ENCODE data around the gene TMPRSS9. TPM values are rescaled to one million over a fixed set of nuclear protein-coding genes. Genes with fewer than 3 reads are reported as not detected.

The TMPRSS9 gene
- total RNA-seq, 4 donors from 2014 or later = not detected

DNA sequence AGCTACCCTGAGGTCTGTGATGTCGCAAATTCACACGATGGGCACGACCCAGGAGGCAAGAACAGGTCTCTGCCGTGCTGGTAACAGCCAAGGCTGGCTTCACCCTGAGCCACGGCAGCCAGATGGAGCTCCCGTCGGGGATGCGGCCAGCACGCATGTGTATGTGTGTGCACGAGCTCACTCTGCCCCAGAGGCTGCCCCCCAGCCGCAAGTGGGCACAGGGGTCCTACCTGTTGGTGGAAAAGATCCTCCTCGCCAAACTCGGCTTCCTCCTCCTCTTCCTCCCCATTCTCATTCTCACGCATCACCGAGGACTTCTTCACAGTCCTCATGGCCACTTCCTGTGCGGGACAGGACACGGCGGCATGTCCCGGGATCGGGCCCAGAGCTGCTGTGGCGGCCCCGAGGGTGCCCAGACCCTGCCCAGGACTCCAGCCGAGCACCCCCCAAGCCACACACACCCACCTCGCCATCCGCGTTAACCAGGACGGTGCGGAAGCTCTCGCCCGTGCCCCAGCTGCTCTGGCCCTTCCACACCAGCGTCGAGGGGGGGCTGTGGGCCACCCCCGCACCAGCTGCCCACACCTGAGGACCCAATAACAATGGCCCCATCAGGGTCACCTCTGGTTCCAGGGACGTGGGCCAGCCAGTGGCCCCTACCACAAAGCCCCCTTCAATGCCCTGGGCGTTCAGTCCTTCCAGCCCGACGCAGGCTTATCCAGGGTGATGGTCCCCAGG is 71.4 kb downstream of the TMPRSS9 start:
- H3K4me3 ChIP-seq = no peak overlapping the region
- H3K27me3 ChIP-seq = no peaks in the 10 kb centered on the region
- H3K9me3 ChIP-seq = no peaks in the 10 kb centered on the region
- H3K36me3 ChIP-seq = peaks cover 34% of the 10 kb centered on the region
- no peak for DNase-seq (ENCODE audit: low spot score in 2 of 2)
- TF ChIP-seq, protein P1, sequence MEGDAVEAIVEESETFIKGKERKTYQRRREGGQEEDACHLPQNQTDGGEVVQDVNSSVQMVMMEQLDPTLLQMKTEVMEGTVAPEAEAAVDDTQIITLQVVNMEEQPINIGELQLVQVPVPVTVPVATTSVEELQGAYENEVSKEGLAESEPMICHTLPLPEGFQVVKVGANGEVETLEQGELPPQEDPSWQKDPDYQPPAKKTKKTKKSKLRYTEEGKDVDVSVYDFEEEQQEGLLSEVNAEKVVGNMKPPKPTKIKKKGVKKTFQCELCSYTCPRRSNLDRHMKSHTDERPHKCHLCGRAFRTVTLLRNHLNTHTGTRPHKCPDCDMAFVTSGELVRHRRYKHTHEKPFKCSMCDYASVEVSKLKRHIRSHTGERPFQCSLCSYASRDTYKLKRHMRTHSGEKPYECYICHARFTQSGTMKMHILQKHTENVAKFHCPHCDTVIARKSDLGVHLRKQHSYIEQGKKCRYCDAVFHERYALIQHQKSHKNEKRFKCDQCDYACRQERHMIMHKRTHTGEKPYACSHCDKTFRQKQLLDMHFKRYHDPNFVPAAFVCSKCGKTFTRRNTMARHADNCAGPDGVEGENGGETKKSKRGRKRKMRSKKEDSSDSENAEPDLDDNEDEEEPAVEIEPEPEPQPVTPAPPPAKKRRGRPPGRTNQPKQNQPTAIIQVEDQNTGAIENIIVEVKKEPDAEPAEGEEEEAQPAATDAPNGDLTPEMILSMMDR (IDR thresholded peaks at IDR 0.05) = no peak
- TF ChIP-seq EP300 (IDR thresholded peaks at IDR 0.05) (no peak), POLR2AphosphoS5 (IDR thresholded peaks at IDR 0.05) (no peak), POLR2A (IDR thresholded peaks at IDR 0.05) (no peak)
- no peak overlapping the region for H3K27ac ChIP-seq
- peaks cover 21% of the 10 kb centered on the region for H3K4me1 ChIP-seq
- 96% methylated on average over 26 of the region's 37 CpGs for WGBS

DNA sequence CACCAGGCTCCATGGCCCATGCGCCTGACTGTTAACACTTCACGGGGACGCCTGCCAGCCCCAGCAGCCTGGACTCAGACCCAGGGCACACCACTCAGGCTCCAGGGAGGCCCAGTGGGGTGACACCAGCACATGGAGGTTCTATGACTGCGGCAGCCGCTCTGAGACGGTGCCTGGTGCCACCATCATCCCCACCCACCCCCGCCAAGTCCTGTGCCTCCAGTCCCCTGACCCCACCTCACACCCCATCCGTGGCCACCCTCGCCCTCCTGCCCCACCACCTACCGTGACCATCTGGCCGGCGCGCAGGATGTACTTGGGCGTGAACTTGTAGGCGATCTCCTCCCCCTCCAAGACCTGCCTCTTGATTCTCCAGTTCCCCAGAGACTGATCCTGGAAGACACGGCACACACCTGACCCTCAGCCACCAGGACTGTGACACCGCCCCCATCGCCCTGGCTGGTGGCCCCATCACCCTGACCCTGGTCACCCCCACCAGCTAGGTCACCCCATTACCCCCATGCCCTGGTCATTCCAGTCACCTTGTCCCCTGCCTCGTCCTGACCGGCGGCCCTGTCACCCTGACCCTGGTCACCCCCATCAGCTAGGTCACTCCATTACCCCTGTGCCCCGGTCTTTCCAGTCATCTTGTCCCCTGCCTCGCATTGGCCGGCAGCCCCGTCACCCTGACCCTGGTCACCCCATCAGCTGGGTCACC is 72.2 kb downstream of the TMPRSS9 start:
- 98% methylated on average over 12 of the region's 25 CpGs for WGBS
- no peaks in the 10 kb centered on the region for H3K9me3 ChIP-seq
- DNase-seq (ENCODE audit: low spot score in 2 of 2) = no peak

DNA sequence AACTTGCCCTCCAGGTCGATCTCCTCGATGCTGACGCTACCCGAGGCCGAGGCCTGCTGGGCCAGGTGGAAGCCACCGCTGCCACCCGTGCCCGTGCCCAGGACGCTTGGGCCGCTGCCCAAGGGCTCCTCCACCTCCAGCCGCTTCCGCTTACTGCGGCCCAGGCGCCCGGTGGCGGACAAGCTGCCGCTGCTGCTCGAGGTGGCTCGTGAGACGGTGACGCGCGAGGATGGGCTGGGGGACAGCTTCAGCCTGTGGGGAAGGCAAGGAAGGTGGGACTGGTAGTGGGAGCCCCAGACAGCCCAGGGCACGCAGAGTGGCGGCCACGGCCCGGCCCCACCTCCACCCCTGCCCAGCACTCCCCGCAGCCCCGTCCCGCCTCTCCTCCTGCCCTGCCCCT is 73.8 kb downstream of the TMPRSS9 start:
- Histone ChIP-seq H3K4me3 (no peak overlapping the region), H3K27ac (no peak overlapping the region), H3K27me3 (no peaks in the 10 kb centered on the region), H3K4me1 (peaks cover 2% of the 10 kb centered on the region), H3K36me3 (peaks cover 52% of the 10 kb centered on the region), H3K9me3 (no peaks in the 10 kb centered on the region)
- no peak for DNase-seq (ENCODE audit: low spot score in 2 of 2)
- no peak for TF ChIP-seq POLR2AphosphoS5 (IDR thresholded peaks at IDR 0.05)
- TF ChIP-seq, protein P1 (IDR thresholded peaks at IDR 0.05) = no peak
- no peak for TF ChIP-seq POLR2A (IDR thresholded peaks at IDR 0.05)
- TF ChIP-seq EP300 (IDR thresholded peaks at IDR 0.05) = no peak
- WGBS = 91% methylated on average over 20 of the region's 30 CpGs

More for the DNA sequence above, 72.2 kb downstream of the TMPRSS9 start:
- no peak overlapping the region for H3K27ac ChIP-seq
- peaks cover 40% of the 10 kb centered on the region for H3K36me3 ChIP-seq
- no peaks in the 10 kb centered on the region for H3K27me3 ChIP-seq
- TF ChIP-seq EP300 (IDR thresholded peaks at IDR 0.05) (no peak), POLR2AphosphoS5 (IDR thresholded peaks at IDR 0.05) (no peak), POLR2A (IDR thresholded peaks at IDR 0.05) (no peak)
- TF ChIP-seq, protein P1 (IDR thresholded peaks at IDR 0.05) = no peak
- peaks cover 13% of the 10 kb centered on the region for H3K4me1 ChIP-seq
- H3K4me3 ChIP-seq = no peak overlapping the region

DNA sequence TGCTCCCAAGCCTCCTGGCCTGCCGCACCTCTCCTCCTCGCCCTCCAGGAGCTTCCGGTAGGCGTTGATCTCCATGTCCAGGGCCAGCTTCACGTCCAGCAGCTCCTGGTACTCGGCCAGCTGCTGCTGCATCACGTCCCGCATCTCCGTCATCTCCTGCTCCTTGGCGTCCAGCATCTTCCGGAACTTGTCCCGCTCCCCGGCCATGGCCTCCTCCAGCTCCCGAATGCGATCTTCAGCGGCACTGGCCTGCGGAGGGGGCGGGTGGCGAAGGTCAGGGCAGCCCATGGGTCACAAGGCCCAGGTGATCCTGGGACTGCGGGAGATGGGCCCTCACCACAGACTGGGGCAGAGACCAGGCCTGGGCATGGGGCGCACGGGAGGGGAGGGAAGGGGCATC is 74.2 kb downstream of the TMPRSS9 start:
- peaks cover 52% of the 10 kb centered on the region for H3K36me3 ChIP-seq
- 98% methylated on average over 16 of the region's 22 CpGs for WGBS

More for the DNA sequence above, 74.2 kb downstream of the TMPRSS9 start:
- no peak for DNase-seq (ENCODE audit: low spot score in 2 of 2)
- no peak overlapping the region for H3K4me3 ChIP-seq
- H3K4me1 ChIP-seq = no peaks in the 10 kb centered on the region
- H3K27ac ChIP-seq = no peak overlapping the region
- no peaks in the 10 kb centered on the region for H3K9me3 ChIP-seq
- H3K27me3 ChIP-seq = no peaks in the 10 kb centered on the region
- no peak for TF ChIP-seq POLR2AphosphoS5 (IDR thresholded peaks at IDR 0.05)
- TF ChIP-seq, protein P1 (IDR thresholded peaks at IDR 0.05) = no peak
- TF ChIP-seq POLR2A (IDR thresholded peaks at IDR 0.05) = no peak
- TF ChIP-seq EP300 (IDR thresholded peaks at IDR 0.05) = no peak
